GM19463 (cell line): ENCODE results near the gene OR6C74.

ENCODE experiments used
- ATAC-seq: cut with Tn5 transposase; IDR thresholded peaks from one replicate; pipeline ENCODE4 v1.9.1; 2021; ENCODE audit warnings: mild to moderate bottlenecking, moderate library complexity; ENCODE audit not compliant: unreplicated experiment

OR6C74 gene

GRCh38 chr12:55244309-55244708 is at the start of gene OR6C74:
Gene OR6C74 (plus strand): TSS chr12:55244609. CDS start chr12:55247288, 2,679 bp downstream.
- no peak for ATAC-seq

- ATAC-seq = no peak
Observed at GRCh38 chr12:55220725-55221124, 23.7 kb upstream of the OR6C74 start, which contains the start of gene OR10A7. Gene OR10A7 (plus strand): TSS chr12:55221025. CDS start chr12:55221025, 0 bp downstream.

DNA sequence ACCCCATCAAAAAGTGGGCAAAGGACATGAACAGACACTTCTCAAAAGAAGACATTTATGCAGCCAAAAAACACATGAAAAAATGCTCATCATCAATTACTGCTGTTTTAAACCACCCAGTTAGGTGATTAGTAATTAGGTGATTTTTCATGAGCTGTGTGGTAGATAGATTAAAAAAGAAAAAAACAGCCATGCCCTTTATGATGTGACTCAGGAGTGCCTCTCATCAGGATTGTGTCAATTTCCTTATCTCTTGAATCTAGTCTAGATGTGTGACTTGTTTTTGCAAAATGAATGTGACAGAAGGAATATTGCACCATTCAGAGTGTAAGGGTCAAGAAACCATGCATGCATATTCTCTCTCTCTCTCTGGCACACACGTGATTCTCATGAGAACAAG is 17.9 kb upstream of the OR6C74 start:
- ATAC-seq = no peak

GRCh38 chr12:55227643-55228042 is 16.8 kb upstream of the OR6C74 start:
- ATAC-seq = no peak

GRCh38 chr12:55246159-55246558 is 1.8 kb downstream of the OR6C74 start:
- no peak for ATAC-seq

DNA sequence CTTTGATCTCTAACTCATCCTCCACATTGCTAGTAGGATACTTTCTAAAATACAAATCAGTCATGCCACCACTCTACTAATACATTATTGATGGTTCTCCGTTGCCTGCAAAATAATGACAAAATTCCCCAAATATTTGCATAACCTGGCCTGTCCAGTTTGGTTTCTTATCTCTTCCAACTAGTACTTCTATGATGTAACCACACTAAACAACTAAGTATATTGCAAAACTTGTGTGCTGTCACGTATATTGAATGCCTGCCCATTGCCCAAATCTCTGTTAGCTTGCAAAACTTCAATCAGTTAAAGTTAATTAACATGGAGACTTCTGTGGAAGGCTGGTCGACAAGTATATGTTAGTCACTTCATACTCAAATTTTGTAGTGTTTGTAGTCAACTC is 6.5 kb downstream of the OR6C74 start:
- ATAC-seq = no peak

GRCh38 chr12:55253281-55253680 is 8.9 kb downstream of the OR6C74 start:
- no peak for ATAC-seq

GRCh38 chr12:55256831-55257230 is 12.4 kb downstream of the OR6C74 start:
- ATAC-seq = no peak

GRCh38 chr12:55258303-55258702 is 13.9 kb downstream of the OR6C74 start:
- no peak for ATAC-seq

- no peak for ATAC-seq
Observed at GRCh38 chr12:55280991-55281390, 36.6 kb downstream of the OR6C74 start.

DNA sequence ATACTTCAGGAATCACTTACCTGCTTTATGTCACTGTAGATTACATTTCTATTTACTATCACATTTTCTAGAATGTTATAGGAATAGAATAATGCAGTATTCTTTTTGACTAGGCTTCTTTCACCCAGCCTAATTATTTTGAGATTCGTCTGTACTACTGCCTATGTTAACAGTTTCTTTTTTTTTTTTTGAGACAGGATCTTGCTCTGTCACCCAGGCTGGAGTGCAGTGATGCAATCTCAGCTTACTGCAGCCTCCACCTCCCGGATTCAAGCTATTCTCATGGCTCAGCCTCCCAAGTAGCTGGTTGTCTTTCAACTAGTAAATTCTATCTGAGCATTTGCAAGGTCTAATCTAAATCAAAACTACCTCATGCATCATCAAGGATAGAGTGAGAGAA is 45.6 kb downstream of the OR6C74 start:
- no peak for ATAC-seq
